Calu3 (cell line): Measurements from ENCODE around the gene HPGD. TPM values are rescaled to one million over a fixed set of nuclear protein-coding genes. Genes with fewer than 3 reads are reported as not detected.

Experiments used
- BruUV-seq: library from RNA; stranded (reverse); fragments of 400-500 nt; replicated peaks from 2 replicates; lab custom pipeline; 2021; lab: Mats Ljungman, UMichigan
- CTCF ChIA-PET: fragments of 300-600 bp; sonication (Branson Sonifier 250); formaldehyde crosslinking; loops from one replicate; lab custom pipeline; 2022; ENCODE audit warnings: antibody characterized with exemption; lab: Charles Lee
- DNase-seq: peaks from one replicate; pipeline ENCODE4 v3.0.0; 2022
- H3K27ac Mint-ChIP-seq: one replicate; pipeline ENCODE4 v1.8.0; 2022; ENCODE audit warnings: mixed read lengths; ENCODE audit not compliant: unreplicated experiment
- H3K27me3 Mint-ChIP-seq: one replicate; pipeline ENCODE4 v1.8.0; 2022; ENCODE audit warnings: mixed read lengths; ENCODE audit not compliant: unreplicated experiment
- H3K36me3 Mint-ChIP-seq: one replicate; pipeline ENCODE4 v1.8.0; 2022; ENCODE audit warnings: mild to moderate bottlenecking, moderate library complexity, mixed read lengths; ENCODE audit not compliant: insufficient read depth, unreplicated experiment
- H3K4me1 Mint-ChIP-seq: one replicate; pipeline ENCODE4 v1.8.0; 2022; ENCODE audit warnings: mild to moderate bottlenecking, low read depth, mixed read lengths; ENCODE audit not compliant: unreplicated experiment
- H3K4me3 Mint-ChIP-seq: one replicate; pipeline ENCODE4 v1.8.0; 2022; ENCODE audit warnings: mild to moderate bottlenecking, low read depth, moderate library complexity, mixed read lengths; ENCODE audit not compliant: unreplicated experiment
- H3K9me3 Mint-ChIP-seq: one replicate; pipeline ENCODE4 v1.8.0; 2022; ENCODE audit warnings: low read depth, mixed read lengths; ENCODE audit not compliant: unreplicated experiment
- CTCF ChIP-seq: fragments of 200-600 bp; IDR thresholded peaks from one replicate; pipeline ENCODE4 v1.8.0; 2022; ENCODE audit warnings: antibody characterized with exemption; ENCODE audit not compliant: unreplicated experiment
- intact Hi-C: fragments of 100-400 bp; cut with micrococcal nuclease; formaldehyde crosslinking; loops from one replicate; pipeline ENCODE4 v1.10.0; 2022; ENCODE audit not compliant: unreplicated experiment
- total RNA-seq: library from RNA; stranded (reverse); gene quantifications from 2 replicates; pipeline ENCODE4 v1.2.3, GENCODE V29; 2022

The HPGD gene
- total RNA-seq, 1 experiment from 2014 or later, result 4.0 TPM

- no peak for TF ChIP-seq CTCF
- no peak for DNase-seq
- BruUV-seq, result no TSS peak
- no peaks in the 10 kb centered on the region for H3K27me3 Mint-ChIP-seq
- no peaks in the 10 kb centered on the region for H3K36me3 Mint-ChIP-seq
- intact Hi-C loops, result no loop called here
- no peak overlapping the region for H3K4me3 Mint-ChIP-seq
- no peak overlapping the region for H3K27ac Mint-ChIP-seq
- H3K9me3 Mint-ChIP-seq, result peaks cover 4% of the 10 kb centered on the region
- no peaks in the 10 kb centered on the region for H3K4me1 Mint-ChIP-seq
- CTCF ChIA-PET, result no interaction called here
Measured at GRCh38 chr4:174538123-174538875, 16.0 kb upstream of the HPGD start.

GRCh38 chr4:174537634-174538033, 15.3 kb upstream of the HPGD start:
- H3K4me1 Mint-ChIP-seq, result no peaks in the 10 kb centered on the region
- intact Hi-C loops, result no loop called here
- no peaks in the 10 kb centered on the region for H3K27me3 Mint-ChIP-seq
- BruUV-seq, result no TSS peak
- no peak overlapping the region for H3K27ac Mint-ChIP-seq
- peaks cover 2% of the 10 kb centered on the region for H3K9me3 Mint-ChIP-seq
- CTCF ChIA-PET, result no interaction called here
- DNase-seq, result no peak
- TF ChIP-seq CTCF, result no peak
- no peak overlapping the region for H3K4me3 Mint-ChIP-seq
- no peaks in the 10 kb centered on the region for H3K36me3 Mint-ChIP-seq

- BruUV-seq, result no TSS peak
- Mint-ChIP-seq H3K4me1 (peaks cover 9% of the 10 kb centered on the region), H3K4me3 (no peak overlapping the region), H3K36me3 (no peaks in the 10 kb centered on the region), H3K9me3 (no peaks in the 10 kb centered on the region), H3K27me3 (no peaks in the 10 kb centered on the region), H3K27ac (no peak overlapping the region)
- DNase-seq, result no peak
- intact Hi-C loops, result no loop called here
- CTCF ChIA-PET, result no interaction called here
- TF ChIP-seq CTCF, result no peak
Measured at GRCh38 chr4:174534461-174534860, 12.2 kb upstream of the HPGD start.

- BruUV-seq, result no TSS peak
- H3K27me3 Mint-ChIP-seq, result no peaks in the 10 kb centered on the region
- H3K36me3 Mint-ChIP-seq, result no peaks in the 10 kb centered on the region
- TF ChIP-seq CTCF, result no peak
- intact Hi-C loops, result no loop called here
- H3K4me3 Mint-ChIP-seq, result no peak overlapping the region
- H3K9me3 Mint-ChIP-seq, result no peaks in the 10 kb centered on the region
- peaks cover 9% of the 10 kb centered on the region for H3K4me1 Mint-ChIP-seq
- no peak for DNase-seq
- CTCF ChIA-PET, result no interaction called here
- H3K27ac Mint-ChIP-seq, result no peak overlapping the region
Measured at GRCh38 chr4:174532445-174532844, 10.2 kb upstream of the HPGD start.
